ENCODE data around the gene HOXD8. TPM values are rescaled to one million over a fixed set of nuclear protein-coding genes. Genes with fewer than 3 reads are reported as not detected.

HOXD8 gene
- total RNA-seq, 1 donor from 2014 or later: not detected

- no peaks in the 10 kb centered on the region for H3K36me3 Mint-ChIP-seq (ENCODE audit: low read depth)
- no peaks in the 10 kb centered on the region for H3K9me3 Mint-ChIP-seq (ENCODE audit: low read depth)
- H3K4me1 Mint-ChIP-seq (ENCODE audit: low read depth): peaks cover 25% of the 10 kb centered on the region
- no peak for DNase-seq (ENCODE audit: low spot score)
- H3K27ac Mint-ChIP-seq (ENCODE audit: unreplicated experiment): no peak overlapping the region
- peaks cover 87% of the 10 kb centered on the region for H3K27me3 Mint-ChIP-seq (ENCODE audit: low read depth)
- no peak for TF ChIP-seq CTCF (IDR thresholded peaks at IDR 0.05)
- H3K4me3 Mint-ChIP-seq (ENCODE audit: unreplicated experiment): no peak overlapping the region
Observed at GRCh38 chr2:176088937-176089842, 40.3 kb upstream of the HOXD8 start.

GRCh38 chr2:176089843-176090395, 39.6 kb upstream of the HOXD8 start:
- Mint-ChIP-seq H3K36me3 (ENCODE audit: low read depth) (peaks cover 2% of the 10 kb centered on the region), H3K27ac (ENCODE audit: unreplicated experiment) (no peak overlapping the region), H3K4me1 (ENCODE audit: low read depth) (peaks cover 20% of the 10 kb centered on the region), H3K4me3 (ENCODE audit: unreplicated experiment) (no peak overlapping the region), H3K9me3 (ENCODE audit: low read depth) (no peaks in the 10 kb centered on the region), H3K27me3 (ENCODE audit: low read depth) (peaks cover 88% of the 10 kb centered on the region)
- TF ChIP-seq CTCF (IDR thresholded peaks at IDR 0.05): no peak
- DNase-seq (ENCODE audit: low spot score): no peak

GRCh38 chr2:176090862-176091261, 38.6 kb upstream of the HOXD8 start:
- peaks cover 2% of the 10 kb centered on the region for H3K36me3 Mint-ChIP-seq (ENCODE audit: low read depth)
- no peak overlapping the region for H3K27ac Mint-ChIP-seq (ENCODE audit: unreplicated experiment)
- no peak for DNase-seq (ENCODE audit: low spot score)
- no peak overlapping the region for H3K4me3 Mint-ChIP-seq (ENCODE audit: unreplicated experiment)
- TF ChIP-seq CTCF (IDR thresholded peaks at IDR 0.05): no peak
- H3K27me3 Mint-ChIP-seq (ENCODE audit: low read depth): peaks cover 89% of the 10 kb centered on the region
- no peaks in the 10 kb centered on the region for H3K9me3 Mint-ChIP-seq (ENCODE audit: low read depth)
- peaks cover 20% of the 10 kb centered on the region for H3K4me1 Mint-ChIP-seq (ENCODE audit: low read depth)

GRCh38 chr2:176091329-176092258, 37.9 kb upstream of the HOXD8 start:
- Mint-ChIP-seq H3K27ac (ENCODE audit: unreplicated experiment) (no peak overlapping the region), H3K4me1 (ENCODE audit: low read depth) (peaks cover 22% of the 10 kb centered on the region), H3K27me3 (ENCODE audit: low read depth) (peaks cover 90% of the 10 kb centered on the region), H3K36me3 (ENCODE audit: low read depth) (peaks cover 2% of the 10 kb centered on the region), H3K4me3 (ENCODE audit: unreplicated experiment) (peak overlapping the region; percentile 33), H3K9me3 (ENCODE audit: low read depth) (no peaks in the 10 kb centered on the region)
- DNase-seq (ENCODE audit: low spot score): no peak
- no peak for TF ChIP-seq CTCF (IDR thresholded peaks at IDR 0.05)
